Tibial artery (tissue), 4 donors: ENCODE results near the gene MLNR.

Source experiments
- DNase-seq, 2 donors: peaks; one replicate each; pipeline ENCODE4 v3.0.0-alpha.2; 2019
- H3K27ac ChIP-seq, 2 donors: fragments of 200-600 bp; sonication (generic) in 1 of 2; 1 replicate in 1 of 2; 2 replicates in 1 of 2; pipeline ENCODE4 v1.5.1; 2018 to 2019; ENCODE audit warnings: mild to moderate bottlenecking in 1 of 2
- H3K27me3 ChIP-seq, 2 donors: fragments of 200-600 bp; sonication (generic) in 1 of 2; one replicate each; pipeline versions ENCODE4 v1.5.1 to v1.6.0; 2016 to 2019
- H3K36me3 ChIP-seq, 3 donors: fragments of 200-600 bp; sonication (generic) in 2 of 3; one replicate each; pipeline ENCODE4 v1.5.1; 2016 to 2019; ENCODE audit warnings: mild to moderate bottlenecking in 2 of 3
- H3K4me1 ChIP-seq, 4 donors: fragments of 200-600 bp; sonication (generic) in 2 of 4; 1 replicate in 3 of 4; 2 replicates in 1 of 4; pipeline ENCODE4 v1.5.1; 2016 to 2019
- H3K4me3 ChIP-seq, 2 donors: fragments of 200-600 bp; sonication (generic) in 1 of 2; 1 replicate in 1 of 2; 2 replicates in 1 of 2; pipeline ENCODE4 v1.5.1; 2018 to 2019; ENCODE audit warnings: mild to moderate bottlenecking in 2 of 2
- H3K9me3 ChIP-seq, 3 donors: fragments of 200-600 bp; sonication (generic) in 1 of 3; one replicate each; pipeline ENCODE4 v1.5.1; 2016 to 2019
- CTCF ChIP-seq, 2 experiments: fragments of 200-600 bp in 1 of 2; fragments of 450-650 bp in 1 of 2; IDR thresholded peaks; one replicate each; pipeline ENCODE4 v1.5.1; 2017 to 2019; ENCODE audit warnings: antibody characterized with exemption in 2 of 2, mild to moderate bottlenecking in 1 of 2, moderate library complexity in 1 of 2
- intact Hi-C: fragments of 100-400 bp; cut with DNase I; formaldehyde crosslinking; loops from one replicate; pipeline ENCODE4 v1.15.0; 2023; ENCODE audit warnings: low total_unique reads

MLNR gene

GRCh38 chr13:49262634-49263033 lies 42.5 kb downstream of the MLNR start:
- H3K27me3 ChIP-seq = no peaks in the 10 kb centered on the region
- intact Hi-C loops = no loop called here
- H3K4me1 ChIP-seq = no peaks in the 10 kb centered on the region
- H3K4me3 ChIP-seq = no peak overlapping the region
- H3K9me3 ChIP-seq = no peaks in the 10 kb centered on the region
- TF ChIP-seq CTCF (IDR thresholded peaks at IDR 0.05) = no peak
- H3K36me3 ChIP-seq = peaks cover 21 to 46% (median 35%) of the 10 kb centered on the region in 3 donors
- no peak for DNase-seq
- H3K27ac ChIP-seq = no peak overlapping the region

- H3K4me1 ChIP-seq = no peaks in the 10 kb centered on the region
- H3K27me3 ChIP-seq = no peaks in the 10 kb centered on the region
- no peak for DNase-seq
- no peak overlapping the region for H3K4me3 ChIP-seq
- no peaks in the 10 kb centered on the region for H3K9me3 ChIP-seq
- H3K27ac ChIP-seq = no peak overlapping the region
- intact Hi-C loops = no loop called here
- no peak for TF ChIP-seq CTCF (IDR thresholded peaks at IDR 0.05)
- peaks cover 9 to 38% (median 27%) of the 10 kb centered on the region in 3 donors for H3K36me3 ChIP-seq
Measured at GRCh38 chr13:49265822-49266221, 45.7 kb downstream of the MLNR start.

GRCh38 chr13:49271264-49271663 lies 51.1 kb downstream of the MLNR start:
- no peak for TF ChIP-seq CTCF (IDR thresholded peaks at IDR 0.05)
- no peak for DNase-seq
- Histone ChIP-seq H3K27ac (no peak overlapping the region), H3K27me3 (no peaks in the 10 kb centered on the region), H3K4me3 (no peak overlapping the region), H3K36me3 (peaks cover 0 to 20% (median 18%) of the 10 kb centered on the region in 3 donors), H3K9me3 (no peaks in the 10 kb centered on the region), H3K4me1 (no peaks in the 10 kb centered on the region)
- intact Hi-C loops = no loop called here
